Lung (tissue), 12 donors: ENCODE data around the gene SPHK2. TPM values are rescaled to one million over a fixed set of nuclear protein-coding genes. Genes with fewer than 3 reads are reported as not detected.
A peak's percentile ranks its signal among the peaks of the same experiment; 100 is the strongest.

Experiments
- ATAC-seq: fragments of 200-7000 bp; cut with Tn5 transposase; one replicate; pipeline ENCODE4 v1.9.1; 2020; ENCODE audit warnings: moderate number of reproducible peaks; ENCODE audit not compliant: insufficient read depth, low FRiP score
- DNase-seq, 3 donors: peaks; one replicate each; pipeline ENCODE4 v3.0.0-alpha.2; 2013 to 2017
- H3K27ac ChIP-seq, 2 donors: one replicate each; pipeline ENCODE4 v1.5.1; 2013; ENCODE audit warnings: mild to moderate bottlenecking in 2 of 2, moderate library complexity in 2 of 2, control low read depth in 1 of 2, inconsistent platforms in 1 of 2, low read depth in 1 of 2, low read length in 1 of 2
- H3K27me3 ChIP-seq, 3 donors: one replicate each; pipeline ENCODE4 v1.5.1; 2013; ENCODE audit warnings: low read length in 2 of 3; ENCODE audit not compliant: control insufficient read depth in 3 of 3, insufficient read depth in 3 of 3
- H3K36me3 ChIP-seq, 4 donors: one replicate each; pipeline ENCODE4 v1.5.1; 2013; ENCODE audit warnings: low read length in 4 of 4, mild to moderate bottlenecking in 1 of 4, moderate library complexity in 1 of 4; ENCODE audit not compliant: control insufficient read depth in 4 of 4, insufficient read depth in 4 of 4
- H3K4me1 ChIP-seq, 5 donors: one replicate each; pipeline ENCODE4 v1.5.1; 2013; ENCODE audit warnings: low read length in 5 of 5, mild to moderate bottlenecking in 2 of 5, moderate library complexity in 1 of 5; ENCODE audit not compliant: control insufficient read depth in 5 of 5, insufficient read depth in 5 of 5
- H3K4me3 ChIP-seq: one replicate; pipeline ENCODE4 v1.5.1; 2013; ENCODE audit warnings: mild to moderate bottlenecking, control low read depth, moderate library complexity
- H3K9ac ChIP-seq, 2 donors: one replicate each; pipeline ENCODE4 v1.5.1; 2013; ENCODE audit warnings: low read length in 2 of 2, control low read depth in 1 of 2; ENCODE audit not compliant: insufficient read depth in 1 of 2
- H3K9me3 ChIP-seq, 4 donors: one replicate each; pipeline ENCODE4 v1.5.1; 2013; ENCODE audit warnings: low read length in 3 of 4, mild to moderate bottlenecking in 1 of 4, moderate library complexity in 1 of 4; ENCODE audit not compliant: control insufficient read depth in 4 of 4, insufficient read depth in 3 of 4
- WGBS, 2 donors: extraction: QIAGEN DNeasy Blood & Tissue Kit; methylation state at CpG; one replicate each; pipeline ENCODE4 v1.1.7; 2013; 5-methylcytosine and 5-hydroxymethylcytosine counted together
- polyA plus RNA-seq, 2 donors: library from polyadenylated mRNA; stranded (reverse); fragments of 200-250 nt; gene quantifications; one replicate each; pipeline ENCODE4 v1.2.1, GENCODE V29; 2013
- total RNA-seq, 2 donors: library from RNA; depleted of rRNA in 1 of 2; stranded (reverse); fragments of >200 nt in 1 of 2; gene quantifications; one replicate each; pipeline ENCODE4 v1.2.1, GENCODE V29; 2014 to 2021
- TF ChIP-seq, protein P1 (sequence below): IDR thresholded peaks from 2 replicates; pipeline ENCODE4 v1.5.1; 2012; ENCODE audit warnings: mild to moderate bottlenecking; ENCODE audit errors: control extremely low read depth, extremely low read depth
- donor health status: control.
- donor health status: control.
- donor health status: Bipolar disorder and iron deficiency.
- donor health status: healthy.
- donor health status: DM: yes; HTN: yes; CAD: no.

SPHK2 gene
- total and polyA plus RNA-seq, 4 donors: 10.3 to 35.3 (median 19.0) TPM

DNA sequence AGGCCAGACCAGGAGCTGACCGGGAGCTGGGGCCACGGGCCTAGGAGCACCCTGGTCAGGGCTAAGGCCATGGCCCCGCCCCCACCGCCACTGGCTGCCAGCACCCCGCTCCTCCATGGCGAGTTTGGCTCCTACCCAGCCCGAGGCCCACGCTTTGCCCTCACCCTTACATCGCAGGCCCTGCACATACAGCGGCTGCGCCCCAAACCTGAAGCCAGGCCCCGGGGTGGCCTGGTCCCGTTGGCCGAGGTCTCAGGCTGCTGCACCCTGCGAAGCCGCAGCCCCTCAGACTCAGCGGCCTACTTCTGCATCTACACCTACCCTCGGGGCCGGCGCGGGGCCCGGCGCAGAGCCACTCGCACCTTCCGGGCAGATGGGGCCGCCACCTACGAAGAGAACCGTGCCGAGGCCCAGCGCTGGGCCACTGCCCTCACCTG lies 6.6 kb downstream of the SPHK2 start:
- 92 to 94% methylated on average over 29 to 30 of the region's 30 CpGs for WGBS, 2 donors
- no peak for DNase-seq
- TF ChIP-seq, protein P1, sequence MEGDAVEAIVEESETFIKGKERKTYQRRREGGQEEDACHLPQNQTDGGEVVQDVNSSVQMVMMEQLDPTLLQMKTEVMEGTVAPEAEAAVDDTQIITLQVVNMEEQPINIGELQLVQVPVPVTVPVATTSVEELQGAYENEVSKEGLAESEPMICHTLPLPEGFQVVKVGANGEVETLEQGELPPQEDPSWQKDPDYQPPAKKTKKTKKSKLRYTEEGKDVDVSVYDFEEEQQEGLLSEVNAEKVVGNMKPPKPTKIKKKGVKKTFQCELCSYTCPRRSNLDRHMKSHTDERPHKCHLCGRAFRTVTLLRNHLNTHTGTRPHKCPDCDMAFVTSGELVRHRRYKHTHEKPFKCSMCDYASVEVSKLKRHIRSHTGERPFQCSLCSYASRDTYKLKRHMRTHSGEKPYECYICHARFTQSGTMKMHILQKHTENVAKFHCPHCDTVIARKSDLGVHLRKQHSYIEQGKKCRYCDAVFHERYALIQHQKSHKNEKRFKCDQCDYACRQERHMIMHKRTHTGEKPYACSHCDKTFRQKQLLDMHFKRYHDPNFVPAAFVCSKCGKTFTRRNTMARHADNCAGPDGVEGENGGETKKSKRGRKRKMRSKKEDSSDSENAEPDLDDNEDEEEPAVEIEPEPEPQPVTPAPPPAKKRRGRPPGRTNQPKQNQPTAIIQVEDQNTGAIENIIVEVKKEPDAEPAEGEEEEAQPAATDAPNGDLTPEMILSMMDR: no peak

DNA sequence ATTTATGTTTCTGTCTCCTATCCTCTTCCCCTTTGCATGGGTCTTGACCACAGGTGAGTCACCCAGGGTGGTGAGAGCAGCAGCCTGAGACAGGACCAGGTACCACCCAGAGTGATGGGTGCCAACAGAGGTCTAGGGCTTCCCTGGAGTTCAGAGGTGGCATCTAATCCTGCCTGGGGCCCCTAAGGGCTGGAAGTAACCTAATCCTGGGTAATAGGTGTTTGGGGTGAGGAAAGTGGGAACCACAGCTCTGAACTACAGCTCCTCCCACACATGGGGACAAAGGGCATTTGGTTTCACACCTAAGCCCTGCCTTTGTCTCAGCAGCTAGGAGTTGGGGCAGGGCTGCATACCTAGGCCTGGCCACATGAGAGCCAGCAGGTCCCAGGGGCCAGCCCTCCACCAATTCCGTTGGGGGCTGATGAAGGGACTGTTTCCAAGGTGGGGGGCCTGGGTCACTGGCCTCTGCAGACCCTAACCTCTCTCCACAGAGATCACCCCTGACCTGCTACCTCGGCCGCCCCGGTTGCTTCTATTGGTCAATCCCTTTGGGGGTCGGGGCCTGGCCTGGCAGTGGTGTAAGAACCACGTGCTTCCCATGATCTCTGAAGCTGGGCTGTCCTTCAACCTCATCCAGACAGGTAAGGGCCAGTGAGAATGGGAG lies 8.0 kb downstream of the SPHK2 start:
- Histone ChIP-seq H3K4me3 (no peak overlapping the region), H3K9ac (no peak overlapping the region), H3K9me3 (no peaks in the 10 kb centered on the region), H3K27ac (peak overlapping the region in 1 of 2 donors; percentile 12), H3K27me3 (no peaks in the 10 kb centered on the region), H3K4me1 (peaks cover 3 to 32% (median 9%) of the 10 kb centered on the region in 5 donors), H3K36me3 (peaks cover 0 to 16% (median 0%) of the 10 kb centered on the region in 4 donors)
- DNase-seq (no peak), ATAC-seq (no peak)
- TF ChIP-seq, protein P1: no peak
- 85 to 88% methylated on average over 6 of the region's 6 CpGs for WGBS, 2 donors

More for the DNA sequence above, 6.6 kb downstream of the SPHK2 start:
- no peak overlapping the region for H3K27ac ChIP-seq
- no peak for ATAC-seq
- H3K27me3 ChIP-seq: no peaks in the 10 kb centered on the region
- H3K36me3 ChIP-seq: peaks cover 0 to 18% (median 0%) of the 10 kb centered on the region in 4 donors
- H3K4me1 ChIP-seq: peaks cover 3 to 29% (median 9%) of the 10 kb centered on the region in 5 donors
- H3K9ac ChIP-seq: no peak overlapping the region
- H3K9me3 ChIP-seq: no peaks in the 10 kb centered on the region
- H3K4me3 ChIP-seq: no peak overlapping the region

DNA sequence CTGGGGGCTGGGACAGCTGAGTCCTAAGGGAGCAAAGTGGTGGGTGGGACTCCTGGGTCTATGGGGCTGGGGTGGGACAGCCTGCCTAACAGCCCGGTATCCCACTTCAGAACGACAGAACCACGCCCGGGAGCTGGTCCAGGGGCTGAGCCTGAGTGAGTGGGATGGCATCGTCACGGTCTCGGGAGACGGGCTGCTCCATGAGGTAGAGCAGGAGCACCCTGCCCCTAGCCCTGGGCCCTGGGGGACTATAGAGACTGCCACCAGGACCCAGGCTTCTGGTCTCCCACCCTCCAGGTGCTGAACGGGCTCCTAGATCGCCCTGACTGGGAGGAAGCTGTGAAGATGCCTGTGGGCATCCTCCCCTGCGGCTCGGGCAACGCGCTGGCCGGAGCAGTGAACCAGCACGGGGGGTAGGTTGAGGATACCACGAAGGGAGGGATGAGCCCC lies 8.6 kb downstream of the SPHK2 start:
- no peak for DNase-seq
- Histone ChIP-seq H3K4me1 (peaks cover 3 to 32% (median 9%) of the 10 kb centered on the region in 5 donors), H3K36me3 (peaks cover 0 to 15% (median 3%) of the 10 kb centered on the region in 4 donors), H3K27me3 (no peaks in the 10 kb centered on the region), H3K27ac (no peak overlapping the region), H3K9ac (no peak overlapping the region), H3K4me3 (no peak overlapping the region), H3K9me3 (no peaks in the 10 kb centered on the region)
- no peak for ATAC-seq
- TF ChIP-seq, protein P1: no peak
- WGBS, 2 donors: 91 to 94% methylated on average over 17 of the region's 17 CpGs
